ENCODE results near the gene GAL3ST3.

The GAL3ST3 gene

GRCh38 chr11:66069715-66070603 is 21.0 kb upstream of the GAL3ST3 start, which contains the start of gene PACS1:
Gene PACS1, plus strand, starts transcription at chr11:66070272. Its CDS starts 215 bp downstream, at chr11:66070487.
- DNase-seq = peak in 47 of 56 donors; percentile 20 to 80 (median 59)

GRCh38 chr11:66068923-66069714 is 20.2 kb upstream of the GAL3ST3 start:
- peak in 28 of 56 donors; percentile 20 to 65 (median 40) for DNase-seq

DNA sequence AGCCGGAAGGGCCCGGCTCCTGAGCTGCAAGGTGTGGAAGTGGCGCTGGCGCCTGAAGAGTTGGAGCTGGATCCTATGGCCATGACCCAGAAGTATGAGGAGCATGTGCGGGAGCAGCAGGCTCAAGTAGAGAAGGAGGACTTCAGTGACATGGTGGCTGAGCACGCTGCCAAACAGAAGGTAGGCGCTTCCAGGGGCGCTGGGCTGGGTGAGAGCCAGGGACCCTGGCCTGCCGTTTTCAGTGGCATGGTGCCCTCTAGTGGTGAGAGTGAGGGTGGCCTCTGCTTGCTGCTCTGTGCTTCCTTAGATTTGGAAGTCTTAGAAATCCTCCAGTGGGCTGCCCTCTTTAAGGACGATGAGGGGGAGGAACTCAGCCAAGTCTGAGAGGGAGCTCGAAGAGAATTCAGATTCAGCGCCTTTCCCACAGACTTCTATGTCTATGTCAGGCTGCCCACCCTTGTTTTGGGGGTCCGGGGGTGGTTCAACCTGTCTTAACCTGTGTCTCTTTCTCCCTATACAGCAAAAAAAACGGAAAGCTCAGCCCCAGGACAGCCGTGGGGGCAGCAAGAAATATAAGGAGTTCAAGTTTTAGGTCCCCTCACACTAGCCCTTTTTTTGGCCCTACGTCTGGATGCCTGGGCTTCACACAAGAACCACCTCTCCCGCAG is 19.3 kb upstream of the GAL3ST3 start:
- peak in 43 of 56 donors; percentile 12 to 80 (median 44) for DNase-seq

DNA sequence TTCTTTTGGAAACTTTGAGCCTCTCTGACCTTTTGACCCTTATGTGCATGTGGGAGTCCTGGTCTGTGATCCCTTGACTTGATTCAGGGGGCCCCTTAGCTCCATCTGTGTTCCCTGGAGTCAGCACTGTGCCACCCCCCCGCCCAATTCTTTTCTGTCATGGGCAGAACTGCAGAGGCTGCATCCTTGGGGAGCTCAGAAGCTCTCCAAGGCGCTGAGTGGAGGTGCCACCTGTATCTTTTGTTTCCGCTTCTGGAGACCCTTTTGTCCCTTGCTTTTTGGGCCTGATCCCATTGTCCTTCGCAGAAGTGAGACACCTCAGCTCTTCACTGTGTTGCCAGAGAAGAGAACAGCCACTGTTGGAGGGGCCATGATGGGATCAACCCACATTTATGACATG is 18.7 kb upstream of the GAL3ST3 start:
- DNase-seq = no peak

GRCh38 chr11:66066751-66067150 is 17.8 kb upstream of the GAL3ST3 start:
- no peak for DNase-seq

GRCh38 chr11:66064571-66064970 is 15.6 kb upstream of the GAL3ST3 start:
- DNase-seq = no peak

DNA sequence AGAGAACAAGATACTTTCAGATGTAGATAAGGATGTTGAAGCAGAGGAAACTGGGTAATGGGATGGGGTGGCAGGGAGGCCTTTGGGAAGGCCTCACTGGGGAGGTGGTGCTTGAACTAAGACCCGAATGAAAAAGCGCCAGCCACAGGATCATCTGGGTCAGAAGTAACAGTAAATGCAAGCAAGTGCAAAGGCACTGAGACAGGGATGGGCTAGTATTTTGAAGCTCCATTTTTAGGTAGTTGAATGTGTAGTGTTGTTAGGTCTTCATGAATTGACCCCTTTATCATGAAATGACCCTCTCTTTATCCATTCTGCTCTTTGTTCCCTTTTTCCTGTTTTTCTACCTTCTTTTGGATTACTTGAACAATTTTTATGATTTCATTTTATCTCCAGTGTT is 14.9 kb upstream of the GAL3ST3 start:
- no peak for DNase-seq

- no peak for DNase-seq
Measured at GRCh38 chr11:66062408-66062807, 13.4 kb upstream of the GAL3ST3 start.

GRCh38 chr11:66061268-66061667 is 12.3 kb upstream of the GAL3ST3 start:
- no peak for DNase-seq

- DNase-seq = peak in 2 of 56 donors; percentile 9 to 41
Measured at GRCh38 chr11:66059966-66060680, 11.2 kb upstream of the GAL3ST3 start.

GRCh38 chr11:66056501-66056900 is 7.5 kb upstream of the GAL3ST3 start:
- DNase-seq = no peak

DNA sequence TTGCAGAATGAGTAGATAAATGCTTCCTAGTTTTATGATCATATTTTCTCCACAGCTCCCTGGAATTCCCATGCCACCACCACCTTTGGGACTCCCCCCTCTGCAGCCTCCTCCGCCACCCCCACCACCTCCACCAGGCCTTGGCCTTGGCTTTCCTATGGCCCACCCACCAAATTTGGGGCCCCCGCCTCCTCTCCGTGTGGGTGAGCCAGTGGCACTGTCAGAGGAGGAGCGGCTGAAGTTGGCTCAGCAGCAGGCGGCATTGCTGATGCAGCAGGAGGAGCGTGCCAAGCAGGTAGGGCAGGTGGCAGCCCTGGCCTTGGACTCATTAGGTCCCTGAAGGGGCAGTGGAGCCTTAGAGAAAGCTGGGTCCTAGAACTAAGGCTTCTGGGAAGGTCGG is 6.1 kb upstream of the GAL3ST3 start:
- no peak for DNase-seq

DNA sequence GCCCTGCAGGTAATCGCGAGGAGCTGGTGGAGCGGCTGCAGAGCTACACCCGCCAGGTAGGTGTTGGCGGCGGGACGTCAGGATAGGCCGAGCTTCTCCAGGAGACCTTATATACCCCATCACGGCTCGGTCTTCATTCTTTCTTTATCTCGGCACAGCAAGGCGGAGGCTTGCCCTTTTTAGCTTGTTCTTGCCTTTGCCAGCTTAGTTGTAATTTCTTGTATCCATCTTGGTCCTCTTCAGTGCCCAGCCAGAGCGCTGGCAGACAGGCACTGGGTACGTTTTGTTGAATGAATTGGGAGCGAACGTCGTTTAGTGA is 3.7 kb upstream of the GAL3ST3 start:
- DNase-seq = no peak

- peak; percentile 81 to 99 (median 97) for DNase-seq
Measured at GRCh38 chr11:66051766-66052663, 3.1 kb upstream of the GAL3ST3 start, which contains the start of gene SF3B2. Gene SF3B2, plus strand, starts transcription at chr11:66052364. Its CDS starts 21 bp downstream, at chr11:66052385.

- peak in 1 of 56 donors; percentile 43 for DNase-seq
Measured at GRCh38 chr11:66051371-66051765, 2.4 kb upstream of the GAL3ST3 start.

DNA sequence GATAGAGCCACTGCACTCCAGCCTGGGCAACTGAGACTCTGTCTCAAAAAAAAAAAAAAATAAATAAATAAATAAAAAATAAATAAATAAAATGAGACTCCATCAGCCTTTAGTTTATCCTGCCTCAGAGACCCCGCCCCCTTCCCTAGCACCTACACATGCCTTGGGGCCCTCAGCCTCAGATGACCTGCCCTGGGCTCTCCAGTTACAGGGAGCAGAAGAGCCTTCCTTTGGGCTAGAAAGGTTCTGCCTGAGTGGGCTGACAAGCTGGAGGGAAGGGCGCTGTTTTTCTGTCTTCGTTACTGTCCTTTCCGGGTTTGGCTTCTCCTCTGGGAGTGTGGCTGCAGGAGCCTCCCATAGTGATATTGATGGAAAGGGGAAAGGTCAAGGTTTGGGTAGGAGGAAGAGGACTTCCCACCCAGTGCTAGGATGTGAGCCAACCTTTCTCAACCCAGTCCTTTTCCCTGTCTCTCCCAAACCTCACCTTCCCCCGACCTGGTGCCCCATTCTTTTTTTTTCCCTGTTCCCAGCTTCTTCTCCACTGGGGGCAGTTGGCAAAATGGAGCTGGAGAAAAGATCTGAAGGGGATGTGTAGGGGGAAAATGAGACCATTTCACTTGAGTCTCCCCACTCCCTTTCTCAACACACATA is 1.7 kb upstream of the GAL3ST3 start:
- no peak for DNase-seq

DNA sequence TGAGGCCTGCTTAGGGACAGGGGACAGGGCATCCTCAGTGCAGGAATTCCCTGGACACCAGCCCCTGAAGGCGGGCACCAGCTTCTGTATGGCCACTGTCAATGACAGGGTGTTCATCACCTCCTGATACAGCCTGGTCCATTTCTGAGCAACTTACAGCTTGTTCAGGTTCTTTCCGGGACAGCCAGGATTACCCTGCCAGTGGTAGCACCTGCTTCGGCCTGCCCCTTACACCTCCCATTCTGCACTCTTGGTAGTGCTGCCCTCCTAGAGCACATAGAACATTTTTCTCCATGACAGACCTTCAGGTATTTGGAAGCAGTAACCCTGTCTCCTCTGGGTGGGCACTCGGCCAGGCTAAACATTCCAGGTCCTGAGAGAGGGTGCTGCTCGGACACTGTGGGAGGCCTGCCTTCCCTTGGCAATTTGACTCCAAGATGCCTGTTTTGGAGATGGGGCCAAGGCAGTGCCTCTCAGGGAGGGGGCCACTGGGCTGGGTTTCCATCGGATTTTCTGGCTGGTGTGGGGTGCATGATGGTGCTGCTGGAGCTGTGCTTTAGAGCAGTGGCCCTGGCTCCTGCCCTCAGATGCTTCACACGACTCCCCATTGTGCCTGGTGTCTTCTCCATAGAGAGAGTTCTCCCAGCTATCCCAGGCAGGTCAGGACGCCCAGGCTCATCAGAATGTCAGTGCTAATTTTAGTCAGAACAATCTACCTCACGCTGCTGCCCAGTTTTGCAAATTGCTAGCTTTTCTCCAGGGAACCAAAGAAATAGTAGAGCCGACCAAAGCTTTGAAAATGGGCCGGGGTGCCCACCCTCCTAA is 1.2 kb downstream of the GAL3ST3 start:
- no peak for DNase-seq

DNA sequence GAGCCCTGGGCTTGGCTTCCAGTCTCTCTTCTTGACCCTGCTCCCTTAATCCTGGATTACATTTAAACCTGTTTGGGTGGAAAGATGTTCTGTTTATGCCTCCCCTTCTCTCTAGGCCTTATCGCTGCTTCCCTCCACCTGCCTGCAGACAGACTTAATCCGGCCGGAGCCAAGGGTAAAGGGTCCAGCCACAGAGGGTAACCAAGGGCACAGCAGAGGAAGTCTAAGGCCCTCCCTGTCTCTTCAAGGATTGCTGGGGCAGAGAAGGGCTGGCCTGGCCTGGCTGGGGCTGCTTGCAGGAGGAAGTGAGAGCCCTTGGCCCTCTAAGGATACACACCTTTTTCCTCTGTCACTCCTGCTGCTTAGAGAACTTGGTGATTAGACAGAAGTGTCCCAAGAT is 2.1 kb downstream of the GAL3ST3 start:
- no peak for DNase-seq
